HG03064 (cell line): ENCODE measurements around the gene ADAM29.
"Not testable (repeated sequence)": the region's sequence is repeated elsewhere in the genome, so short reads cannot be mapped to it uniquely, and the experiment has no call there.

Experiments
- ATAC-seq: cut with Tn5 transposase; IDR thresholded peaks from one replicate; pipeline ENCODE4 v1.9.1; 2021; ENCODE audit warnings: low read depth; ENCODE audit not compliant: unreplicated experiment

The ADAM29 gene

GRCh38 chr4:174940002-174940401, 21.8 kb downstream of the ADAM29 start:
- no peak for ATAC-seq

- no peak for ATAC-seq
Measured at GRCh38 chr4:174946246-174946645, 28.1 kb downstream of the ADAM29 start.

GRCh38 chr4:174948826-174949225, 30.7 kb downstream of the ADAM29 start:
- no peak for ATAC-seq

GRCh38 chr4:174972911-174973310, 54.8 kb downstream of the ADAM29 start:
- no peak for ATAC-seq

GRCh38 chr4:174973336-174973735, 55.2 kb downstream of the ADAM29 start:
- ATAC-seq, result no peak

- no peak for ATAC-seq
Measured at GRCh38 chr4:174983128-174983750, 65.1 kb downstream of the ADAM29 start.

GRCh38 chr4:174983870-174984269, 65.7 kb downstream of the ADAM29 start:
- ATAC-seq, result not testable (repeated sequence)

- ATAC-seq, result no peak
Measured at GRCh38 chr4:174989791-174990190, 71.6 kb downstream of the ADAM29 start.

GRCh38 chr4:174993916-174994315, 75.8 kb downstream of the ADAM29 start:
- no peak for ATAC-seq

GRCh38 chr4:174996079-174996478, 77.9 kb downstream of the ADAM29 start:
- no peak for ATAC-seq

- ATAC-seq, result no peak
Measured at GRCh38 chr4:174999407-174999806, 81.2 kb downstream of the ADAM29 start.

GRCh38 chr4:175017751-175018150, 99.6 kb downstream of the ADAM29 start:
- no peak for ATAC-seq

- ATAC-seq, result not testable (repeated sequence)
Measured at GRCh38 chr4:175019447-175019846, 101.3 kb downstream of the ADAM29 start.
